Stimulated activated CD8-positive, alpha-beta memory T cell treated with anti-CD3 and anti-CD28 coated beads, Interleukin-15, amount 100 ng/mL, for 24 hours (primary cell): ENCODE measurements around the gene EPB41L2.

Experiments
- DNase-seq: peaks from one replicate; pipeline ENCODE4 v3.0.0-alpha.2; 2020; ENCODE audit warnings: low read depth

The EPB41L2 gene

GRCh38 chr6:130908958-130909357 lies 154.1 kb downstream of the EPB41L2 start:
- no peak for DNase-seq

- DNase-seq, result no peak
These were observed 154.9 kb downstream of the EPB41L2 start for GRCh38 chr6:130908188-130908587.

- DNase-seq, result no peak
These were observed 155.4 kb downstream of the EPB41L2 start for GRCh38 chr6:130907687-130908086.

GRCh38 chr6:130906736-130907381 lies 156.2 kb downstream of the EPB41L2 start:
- DNase-seq, result no peak

GRCh38 chr6:130903602-130904001 lies 159.4 kb downstream of the EPB41L2 start:
- no peak for DNase-seq

- no peak for DNase-seq
These were observed 160.0 kb downstream of the EPB41L2 start for GRCh38 chr6:130903007-130903406.

GRCh38 chr6:130900913-130901312 lies 162.1 kb downstream of the EPB41L2 start:
- no peak for DNase-seq

- DNase-seq, result no peak
These were observed 166.8 kb downstream of the EPB41L2 start for GRCh38 chr6:130896249-130896648.

- no peak for DNase-seq
These were observed 167.5 kb downstream of the EPB41L2 start for GRCh38 chr6:130895516-130895915.

- no peak for DNase-seq
These were observed 169.3 kb downstream of the EPB41L2 start for GRCh38 chr6:130893766-130894165.

- DNase-seq, result no peak
These were observed 169.8 kb downstream of the EPB41L2 start for GRCh38 chr6:130893277-130893676.

GRCh38 chr6:130890521-130890971 lies 172.5 kb downstream of the EPB41L2 start:
- DNase-seq, result no peak

- no peak for DNase-seq
These were observed 173.6 kb downstream of the EPB41L2 start for GRCh38 chr6:130889423-130889822.

GRCh38 chr6:130888246-130888645 lies 174.8 kb downstream of the EPB41L2 start:
- no peak for DNase-seq

- DNase-seq, result no peak
These were observed 176.1 kb downstream of the EPB41L2 start for GRCh38 chr6:130886966-130887365.

- DNase-seq, result no peak
These were observed 177.5 kb downstream of the EPB41L2 start for GRCh38 chr6:130885392-130886192.

GRCh38 chr6:130882370-130882769 lies 180.7 kb downstream of the EPB41L2 start:
- DNase-seq, result no peak

GRCh38 chr6:130879826-130880225 lies 183.2 kb downstream of the EPB41L2 start:
- DNase-seq, result no peak

GRCh38 chr6:130873746-130874145 lies 189.3 kb downstream of the EPB41L2 start:
- DNase-seq, result no peak

- DNase-seq, result peak; percentile 50
These were observed 190.6 kb downstream of the EPB41L2 start for GRCh38 chr6:130872250-130873095.

GRCh38 chr6:130870179-130870880 lies 192.7 kb downstream of the EPB41L2 start:
- DNase-seq, result no peak

- DNase-seq, result no peak
These were observed 193.4 kb downstream of the EPB41L2 start for GRCh38 chr6:130869681-130870080.
